KMS-11 (cell line): ENCODE data around the gene TBR1.

Experiments used
- H2AFZ ChIP-seq: fragments of 200-600 bp; sonication (generic); 2 replicates; pipeline ENCODE4 v1.6.1; 2016; ENCODE audit warnings: antibody characterized with exemption, mixed run types, low read depth
- H3K27ac ChIP-seq: fragments of 200-600 bp; sonication (generic); 2 replicates; pipeline ENCODE4 v1.6.1; 2016; ENCODE audit warnings: mild to moderate bottlenecking, mixed run types
- H3K27me3 ChIP-seq: fragments of 200-600 bp; sonication (generic); 2 replicates; pipeline ENCODE4 v1.6.1; 2017; ENCODE audit warnings: mild to moderate bottlenecking, low read depth, mixed run types, moderate library complexity; ENCODE audit not compliant: insufficient read depth
- H3K36me3 ChIP-seq: fragments of 200-600 bp; sonication (generic); 2 replicates; pipeline ENCODE4 v1.6.1; 2017; ENCODE audit warnings: mild to moderate bottlenecking, mixed run types; ENCODE audit not compliant: insufficient read depth
- H3K4me1 ChIP-seq: fragments of 200-600 bp; sonication (generic); 2 replicates; pipeline ENCODE4 v1.6.1; 2016; ENCODE audit warnings: mild to moderate bottlenecking, low read depth, mixed run types; ENCODE audit not compliant: poor library complexity, severe bottlenecking
- H3K4me2 ChIP-seq: fragments of 200-600 bp; sonication (generic); 2 replicates; pipeline ENCODE4 v1.7.0; 2016; ENCODE audit warnings: mild to moderate bottlenecking, mixed run types
- H3K4me3 ChIP-seq: fragments of 200-600 bp; sonication (generic); IDR thresholded peaks from 2 replicates; pipeline ENCODE4 v1.6.1; 2017; ENCODE audit warnings: low read depth, low read length, mixed read lengths; ENCODE audit not compliant: insufficient read depth
- H3K79me2 ChIP-seq: fragments of 200-600 bp; sonication (generic); 2 replicates; pipeline ENCODE4 v1.6.1; 2016; ENCODE audit warnings: low read depth, mixed run types; ENCODE audit not compliant: insufficient read depth
- H3K9ac ChIP-seq: fragments of 200-600 bp; sonication (generic); 2 replicates; pipeline ENCODE4 v1.6.1; 2016; ENCODE audit warnings: mild to moderate bottlenecking, mixed run types
- H4K20me1 ChIP-seq: fragments of 200-600 bp; sonication (generic); 2 replicates; pipeline ENCODE4 v1.6.1; 2016; ENCODE audit warnings: mild to moderate bottlenecking, mixed run types; ENCODE audit not compliant: insufficient read depth
- CTCF ChIP-seq: fragments of 200-600 bp; sonication (generic); conservative IDR thresholded peaks from 2 replicates; pipeline ENCODE4 v1.6.1; 2017; ENCODE audit warnings: low read depth, mild to moderate bottlenecking, antibody characterized with exemption, low read length, moderate library complexity, mixed read lengths

Gene TBR1

GRCh38 chr2:161415987-161416707 lies at the start of gene TBR1:
TSS of gene TBR1 (plus strand) at chr2:161416297. CDS start at chr2:161416411, 114 bp downstream.
- H3K4me2 ChIP-seq = no peak within 1 kb of the TSS
- H3K27ac ChIP-seq = no peak within 1 kb of the TSS
- no peaks in the 10 kb centered on the region for H3K79me2 ChIP-seq

DNA sequence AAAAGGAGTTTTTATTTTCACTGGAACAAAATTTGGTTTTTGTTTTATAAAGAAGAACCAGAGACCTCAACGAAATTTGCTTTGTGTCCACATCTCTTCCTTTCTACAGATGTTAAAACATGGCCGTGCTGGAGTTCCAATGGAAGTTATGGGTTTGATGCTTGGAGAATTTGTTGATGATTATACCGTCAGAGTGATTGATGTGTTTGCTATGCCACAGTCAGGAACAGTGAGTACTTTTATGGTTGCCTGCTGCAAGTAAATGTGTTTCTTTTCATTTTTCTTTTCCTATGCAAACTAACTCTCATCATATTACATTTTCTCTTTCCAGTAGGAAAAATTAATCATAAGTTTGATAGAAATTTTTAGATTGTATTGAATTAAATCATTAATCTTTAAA lies 48.4 kb upstream of the TBR1 start:
- Histone ChIP-seq H3K4me2 (no peak overlapping the region), H3K9ac (no peak overlapping the region), H3K36me3 (0 out of 2 replicates have a peak, but pooled peaks cover 4% of the 10 kb centered on the region), H3K27me3 (no peaks in the 10 kb centered on the region), H3K4me1 (peaks cover 11% of the 10 kb centered on the region), H4K20me1 (no peaks in the 10 kb centered on the region; the same call in 1 of the 2 replicates), H2AFZ (no peak overlapping the region), H3K79me2 (peaks cover 19% of the 10 kb centered on the region; the same call in 1 of the 2 replicates), H3K4me3 (no peak overlapping the region), H3K27ac (no peak overlapping the region)
- no peak for TF ChIP-seq CTCF

More at GRCh38 chr2:161415987-161416707, at the start of gene TBR1:
- TF ChIP-seq CTCF = no peak
- no peaks in the 10 kb centered on the region for H3K36me3 ChIP-seq
- H3K27me3 ChIP-seq = no peaks in the 10 kb centered on the region
- peaks cover 16% of the 10 kb centered on the region for H3K4me1 ChIP-seq
- no peak within 1 kb of the TSS for H3K9ac ChIP-seq
- no peaks in the 10 kb centered on the region for H4K20me1 ChIP-seq
- no peak within 1 kb of the TSS for H3K4me3 ChIP-seq
- no peak within 1 kb of the TSS for H2AFZ ChIP-seq

- no peak overlapping the region for H3K4me2 ChIP-seq
- TF ChIP-seq CTCF = no peak
- H3K4me3 ChIP-seq = no peak overlapping the region
- no peak overlapping the region for H2AFZ ChIP-seq
- H3K27ac ChIP-seq = no peak overlapping the region
- no peaks in the 10 kb centered on the region for H4K20me1 ChIP-seq
- no peak overlapping the region for H3K9ac ChIP-seq
- H3K36me3 ChIP-seq = 0 out of 2 replicates have a peak, but pooled peaks cover 4% of the 10 kb centered on the region
- 0 out of 2 replicates have a peak, but pooled peaks cover 6% of the 10 kb centered on the region for H3K79me2 ChIP-seq
- H3K27me3 ChIP-seq = no peaks in the 10 kb centered on the region
- peaks cover 7% of the 10 kb centered on the region for H3K4me1 ChIP-seq
These were observed 46.8 kb upstream of the TBR1 start for GRCh38 chr2:161369311-161369710.

- Histone ChIP-seq H3K4me1 (peaks cover 7% of the 10 kb centered on the region), H3K27ac (0 out of 2 replicates have a peak overlapping the region, but pooled peaks have one; percentile 23), H3K4me2 (no peak overlapping the region)
These were observed 45.1 kb upstream of the TBR1 start for GRCh38 chr2:161370981-161371380.

More at GRCh38 chr2:161370981-161371380, 45.1 kb upstream of the TBR1 start:
- H3K4me3 ChIP-seq = no peak overlapping the region
- H3K36me3 ChIP-seq = 0 out of 2 replicates have a peak, but pooled peaks cover 4% of the 10 kb centered on the region
- H3K9ac ChIP-seq = no peak overlapping the region
- no peak for TF ChIP-seq CTCF
- H4K20me1 ChIP-seq = no peaks in the 10 kb centered on the region
- H2AFZ ChIP-seq = no peak overlapping the region
- no peaks in the 10 kb centered on the region for H3K79me2 ChIP-seq
- H3K27me3 ChIP-seq = no peaks in the 10 kb centered on the region
